ENCODE measurements around the gene PPRC1.

PPRC1 gene

DNA sequence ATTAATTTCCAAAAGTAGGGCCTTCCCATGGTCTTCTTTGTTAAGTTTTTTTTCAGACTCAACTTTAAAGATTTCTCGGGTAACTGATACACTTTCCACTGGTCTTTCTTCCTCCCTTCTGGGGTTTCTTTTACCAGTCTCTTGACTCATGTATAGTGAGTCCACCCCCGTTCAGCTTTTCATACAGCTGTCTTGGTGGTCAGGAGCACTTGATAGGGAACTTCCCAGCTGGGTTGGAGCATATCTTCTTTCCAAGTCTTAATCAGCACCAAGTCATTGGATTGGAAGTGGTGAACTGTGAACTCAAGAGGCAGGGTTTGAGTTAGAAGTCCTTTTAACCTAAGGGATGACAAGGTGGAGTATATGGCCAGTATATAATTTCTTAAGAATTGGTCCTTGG lies 64.1 kb downstream of the PPRC1 start:
- no peak for DNase-seq

DNA sequence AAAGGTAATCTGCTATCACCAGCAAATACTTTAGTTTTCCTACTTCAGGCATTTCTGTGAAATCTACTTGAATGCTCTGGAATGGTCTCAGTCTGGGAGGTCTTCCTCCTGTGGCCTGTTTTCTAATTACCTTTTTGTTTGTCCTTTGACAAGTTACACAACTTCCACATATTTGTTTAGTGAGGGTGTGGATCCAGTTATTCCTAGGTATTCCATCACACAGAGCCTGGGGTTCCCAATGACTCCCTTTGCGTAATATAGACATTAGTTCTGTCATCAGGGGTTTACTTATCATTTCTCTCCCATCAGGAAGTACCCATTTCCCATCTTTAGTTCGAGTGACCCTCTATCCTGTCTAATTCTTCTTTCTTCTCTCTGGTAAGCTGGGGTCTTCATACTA lies 65.2 kb downstream of the PPRC1 start:
- no peak for DNase-seq
